ENCODE measurements around the gene KCNK6. TPM values are rescaled to one million over a fixed set of nuclear protein-coding genes. Genes with fewer than 3 reads are reported as not detected.
"Not testable (repeated sequence)": the region's sequence is repeated elsewhere in the genome, so short reads cannot be mapped to it uniquely, and the experiment has no call there.

The KCNK6 gene
- total RNA-seq, 4 donors from 2014 or later, result 14.9 to 44.5 (median 17.6) TPM

- H3K27me3 ChIP-seq, result peaks cover 55% of the 10 kb centered on the region
These were observed 41.4 kb downstream of the KCNK6 start for GRCh38 chr19:38360839-38361631.

GRCh38 chr19:38361633-38362075 is 42.0 kb downstream of the KCNK6 start:
- TF ChIP-seq CTCF (IDR thresholded peaks at IDR 0.05) (peak; percentile 21 to 55 (median 36)), EP300 (IDR thresholded peaks at IDR 0.05; ENCODE audit: low read depth) (no peak)
- Histone ChIP-seq H3K4me1 (peaks cover 5 to 21% (median 18%) of the 10 kb centered on the region in 4 donors), H3K9me3 (no peaks in the 10 kb centered on the region), H3K4me3 (peak overlapping the region; percentile 9 to 56 (median 34)), H3K36me3 (no peaks in the 10 kb centered on the region), H3K27ac (peak overlapping the region in 2 of 4 donors; percentile 55 to 77), H3K27me3 (peaks cover 55% of the 10 kb centered on the region)
- peak; percentile 79 for DNase-seq
- in situ Hi-C loops (cut with MboI; ENCODE audit: low pct_ligation_motif_present in 1 of 4, low pct_unique_long_range_greater_than_20kb in 1 of 4, low sequenced_read_pairs in 3 of 4), result no loop called here
- intact Hi-C loops (cut with DNase I; ENCODE audit: low total_unique reads), result no loop called here
- 0% methylated on average over 24 of the region's 37 CpGs; no CpG with 5 or more reads in 1 of the 2 donors for WGBS, 2 donors (ENCODE audit: low coverage in 1 of 2)

More at GRCh38 chr19:38360839-38361631, 41.4 kb downstream of the KCNK6 start:
- Histone ChIP-seq H3K27ac (no peak overlapping the region), H3K9me3 (no peaks in the 10 kb centered on the region), H3K36me3 (no peaks in the 10 kb centered on the region), H3K4me3 (peak overlapping the region; percentile 9 to 56 (median 34)), H3K4me1 (peaks cover 5 to 21% (median 18%) of the 10 kb centered on the region in 4 donors)
- no peak for DNase-seq
- in situ Hi-C loops (cut with MboI; ENCODE audit: low pct_ligation_motif_present in 1 of 4, low pct_unique_long_range_greater_than_20kb in 1 of 4, low sequenced_read_pairs in 3 of 4) (no loop called here), intact Hi-C loops (cut with DNase I; ENCODE audit: low total_unique reads) (no loop called here)
- 12 to 23% methylated on average over 17 to 23 of the region's 23 CpGs for WGBS, 2 donors (ENCODE audit: low coverage in 1 of 2)
- no peak for TF ChIP-seq POLR2AphosphoS5 (IDR thresholded peaks at IDR 0.05)
- no peak for TF ChIP-seq EP300 (IDR thresholded peaks at IDR 0.05; ENCODE audit: low read depth)
- TF ChIP-seq POLR2A (IDR thresholded peaks at IDR 0.05), result no peak
- TF ChIP-seq CTCF (IDR thresholded peaks at IDR 0.05), result no peak

GRCh38 chr19:38362076-38362945 is 42.7 kb downstream of the KCNK6 start:
- intact Hi-C loops (cut with DNase I; ENCODE audit: low total_unique reads) (no loop called here), in situ Hi-C loops (cut with MboI; ENCODE audit: low pct_ligation_motif_present in 1 of 4, low pct_unique_long_range_greater_than_20kb in 1 of 4, low sequenced_read_pairs in 3 of 4) (no loop called here)
- DNase-seq, result peak; percentile 89
- Histone ChIP-seq H3K27me3 (peaks cover 54% of the 10 kb centered on the region), H3K4me1 (peaks cover 5 to 21% (median 18%) of the 10 kb centered on the region in 4 donors), H3K9me3 (no peaks in the 10 kb centered on the region), H3K27ac (peak overlapping the region; percentile 41 to 77 (median 55)), H3K4me3 (peak overlapping the region; percentile 9 to 56 (median 34)), H3K36me3 (no peaks in the 10 kb centered on the region)
- 3% methylated on average over 40 of the region's 68 CpGs; no CpG with 5 or more reads in 1 of the 2 donors for WGBS, 2 donors (ENCODE audit: low coverage in 1 of 2)
- TF ChIP-seq CTCF (IDR thresholded peaks at IDR 0.05) (no peak), EP300 (IDR thresholded peaks at IDR 0.05; ENCODE audit: low read depth) (no peak), POLR2A (IDR thresholded peaks at IDR 0.05) (peak; percentile 27), POLR2AphosphoS5 (IDR thresholded peaks at IDR 0.05) (peak in 2 of 3 donors; percentile 7 to 14)

- Histone ChIP-seq H3K4me1 (peaks cover 5 to 21% (median 18%) of the 10 kb centered on the region in 4 donors), H3K27me3 (peaks cover 46% of the 10 kb centered on the region), H3K4me3 (peak overlapping the region in 2 of 4 donors; percentile 52 to 56), H3K27ac (peak overlapping the region in 1 of 4 donors; percentile 55)
- 64 to 73% methylated on average over 10 to 15 of the region's 16 CpGs for WGBS, 2 donors (ENCODE audit: low coverage in 1 of 2)
- in situ Hi-C loops (cut with MboI; ENCODE audit: low pct_ligation_motif_present in 1 of 4, low pct_unique_long_range_greater_than_20kb in 1 of 4, low sequenced_read_pairs in 3 of 4); DNase-seq; H3K9me3 ChIP-seq; intact Hi-C loops (cut with DNase I; ENCODE audit: low total_unique reads); H3K36me3 ChIP-seq: not testable (repeated sequence)
These were observed 43.5 kb downstream of the KCNK6 start for GRCh38 chr19:38362946-38363688.
